K562 (cell line): ENCODE results near the gene SEC24A.

Experiments used
- PHB ChIP-seq: fragments of 250-450 bp; sonication (Bioruptor Pico); IDR thresholded peaks from 2 replicates; pipeline ENCODE4 v1.5.0; 2021
- TGIF2 ChIP-seq: sonication (generic); formaldehyde crosslinking; IDR thresholded peaks from 2 replicates; pipeline ENCODE4 v1.8.1; 2022; ENCODE audit warnings: mild to moderate bottlenecking, missing genetic modification reagents, moderate library complexity

GRCh38 chr5:134634227-134634626 lies 14.4 kb upstream of the SEC24A start:
- TF ChIP-seq PHB (CRISPR knock-in tag): no peak
- TF ChIP-seq TGIF2 (CRISPR knock-in tag): no peak
